ENCODE measurements around the gene CTXN1. TPM values are rescaled to one million over a fixed set of nuclear protein-coding genes. Genes with fewer than 3 reads are reported as not detected.
A peak's percentile ranks its signal among the peaks of the same experiment; 100 is the strongest.

CTXN1 gene
- total and polyA plus RNA-seq, 4 experiments from 2014 or later = not detected

- peaks cover 0 to 5% (median 1%) of the 10 kb centered on the region in 8 donors for H3K9me3 Mint-ChIP-seq
Measured at GRCh38 chr19:7905859-7906258, 20.1 kb downstream of the CTXN1 start.

GRCh38 chr19:7905268-7905667 lies 20.7 kb downstream of the CTXN1 start:
- peaks cover 32% of the 10 kb centered on the region for H3K4me1 ChIP-seq (ENCODE audit: insufficient read depth, low read length)

More at GRCh38 chr19:7905859-7906258, 20.1 kb downstream of the CTXN1 start:
- H3K27ac ChIP-seq (ENCODE audit: low read depth, low read length) = no peak overlapping the region
- H3K27me3 Mint-ChIP-seq = peaks cover 2 to 3% of the 10 kb centered on the region in 2 donors
- peaks cover 12% of the 10 kb centered on the region for H3K36me3 ChIP-seq (ENCODE audit: insufficient read depth, low read length)
- CTCF ChIA-PET (ENCODE audit: partially characterized antibody) = interaction anchor here (0.6 to 1.0 kb wide), 2 partner anchors 12 to 23 kb away, joined by 3 to 4 read pairs; no protein-coding TSS in a partner anchor
- no peak for DNase-seq
- peaks cover 4 to 22% of the 10 kb centered on the region in 2 donors for H3K36me3 Mint-ChIP-seq
- H3K9me3 ChIP-seq (ENCODE audit: control insufficient read depth in 1 of 2, low read length in 2 of 2) = no peaks in the 10 kb centered on the region
- intact Hi-C loops (cut with micrococcal nuclease) = no loop called here
- H3K4me1 Mint-ChIP-seq = peaks cover 15 to 37% (median 26%) of the 10 kb centered on the region in 4 donors
- peak overlapping the region in 6 of 8 donors; percentile 48 to 85 (median 78) for H3K4me3 Mint-ChIP-seq
- H3K27ac Mint-ChIP-seq = peak overlapping the region in 5 of 7 donors; percentile 57 to 97 (median 87)
- POLR2A ChIA-PET (ENCODE audit: partially characterized antibody) = interaction anchor here (1.4 kb wide), 1 partner anchor 14 kb away, joined by 3 read pairs; the partner anchor contains the start of gene SNAPC2
- peaks cover 32% of the 10 kb centered on the region for H3K4me1 ChIP-seq (ENCODE audit: insufficient read depth, low read length)
- no peaks in the 10 kb centered on the region for H3K27me3 ChIP-seq (ENCODE audit: insufficient read depth, low read length)
- no peak overlapping the region for H3K4me3 ChIP-seq (ENCODE audit: low read length in 2 of 2)

GRCh38 chr19:7904074-7905020 lies 21.6 kb downstream of the CTXN1 start:
- Histone ChIP-seq H3K9me3 (ENCODE audit: control insufficient read depth in 1 of 2, low read length in 2 of 2) (no peaks in the 10 kb centered on the region), H3K4me1 (ENCODE audit: insufficient read depth, low read length) (peaks cover 32% of the 10 kb centered on the region), H3K4me3 (ENCODE audit: low read length in 2 of 2) (peak overlapping the region; percentile 61 to 96), H3K27ac (ENCODE audit: low read depth, low read length) (peak overlapping the region; percentile 83), H3K36me3 (ENCODE audit: insufficient read depth, low read length) (peaks cover 5% of the 10 kb centered on the region), H3K27me3 (ENCODE audit: insufficient read depth, low read length) (no peaks in the 10 kb centered on the region)
- Mint-ChIP-seq H3K9me3 (peaks cover 0 to 5% (median 1%) of the 10 kb centered on the region in 8 donors), H3K27me3 (peaks cover 2 to 4% of the 10 kb centered on the region in 2 donors), H3K27ac (peak overlapping the region; percentile 89 to 97 (median 94)), H3K36me3 (peaks cover 0 to 18% of the 10 kb centered on the region in 2 donors), H3K4me3 (peak overlapping the region; percentile 74 to 99 (median 88)), H3K4me1 (peaks cover 15 to 37% (median 26%) of the 10 kb centered on the region in 4 donors)
- peak; percentile 80 to 93 (median 81) for DNase-seq
- CTCF ChIA-PET (ENCODE audit: partially characterized antibody) = interaction anchor here (0.6 to 4.0 kb wide), 11 partner anchors 14 to 262 kb away, joined by 3 to 33 read pairs (median 3); partner anchors contain the start of genes SNAPC2 and TIMM44
- POLR2A ChIA-PET (ENCODE audit: partially characterized antibody) = interaction anchor here (0.6 to 2.5 kb wide), 14 partner anchors 9 to 835 kb away, joined by 3 to 82 read pairs (median 4); partner anchors contain the start of genes ELAVL1, SNAPC2, TGFBR3L and TIMM44
- intact Hi-C loops (cut with micrococcal nuclease) = no loop called here

More at GRCh38 chr19:7905268-7905667, 20.7 kb downstream of the CTXN1 start:
- H3K27ac Mint-ChIP-seq = peak overlapping the region; percentile 89 to 97 (median 94)
- H3K27ac ChIP-seq (ENCODE audit: low read depth, low read length) = peak overlapping the region; percentile 83
- H3K9me3 Mint-ChIP-seq = peaks cover 0 to 5% (median 1%) of the 10 kb centered on the region in 8 donors
- peaks cover 9% of the 10 kb centered on the region for H3K36me3 ChIP-seq (ENCODE audit: insufficient read depth, low read length)
- no peaks in the 10 kb centered on the region for H3K9me3 ChIP-seq (ENCODE audit: control insufficient read depth in 1 of 2, low read length in 2 of 2)
- ChIA-PET POLR2A (ENCODE audit: partially characterized antibody) (interaction anchor here (1.4 kb wide), 1 partner anchor 15 kb away, joined by 3 read pairs; the partner anchor contains the start of gene SNAPC2), CTCF (ENCODE audit: partially characterized antibody) (interaction anchor here (0.6 kb wide), 1 partner anchor 12 kb away, joined by 3 read pairs; no protein-coding TSS in a partner anchor)
- H3K27me3 Mint-ChIP-seq = peaks cover 2 to 3% of the 10 kb centered on the region in 2 donors
- H3K27me3 ChIP-seq (ENCODE audit: insufficient read depth, low read length) = no peaks in the 10 kb centered on the region
- no peak for DNase-seq
- peak overlapping the region in 1 of 2 donors; percentile 61 for H3K4me3 ChIP-seq (ENCODE audit: low read length in 2 of 2)
- peaks cover 15 to 37% (median 26%) of the 10 kb centered on the region in 4 donors for H3K4me1 Mint-ChIP-seq
- H3K36me3 Mint-ChIP-seq = peaks cover 0 to 18% of the 10 kb centered on the region in 2 donors
- intact Hi-C loops (cut with micrococcal nuclease) = no loop called here
- peak overlapping the region; percentile 74 to 90 (median 86) for H3K4me3 Mint-ChIP-seq

- Mint-ChIP-seq H3K27ac (peak within 1 kb of the TSS; percentile 94 to 100 (median 97)), H3K4me1 (peaks cover 15 to 37% (median 26%) of the 10 kb centered on the region in 4 donors), H3K36me3 (peaks cover 0 to 18% of the 10 kb centered on the region in 2 donors), H3K27me3 (peaks cover 2 to 5% of the 10 kb centered on the region in 2 donors), H3K4me3 (peak within 1 kb of the TSS; percentile 88 to 99 (median 90)), H3K9me3 (peaks cover 0 to 5% (median 1%) of the 10 kb centered on the region in 8 donors)
- peak within 1 kb of the TSS; percentile 83 for H3K27ac ChIP-seq (ENCODE audit: low read depth, low read length)
- ChIA-PET POLR2A (ENCODE audit: partially characterized antibody) (interaction anchor here (1.0 to 2.5 kb wide), 13 partner anchors 10 to 834 kb away, joined by 3 to 82 read pairs (median 5); partner anchors contain the start of genes ELAVL1, SNAPC2, TGFBR3L and TIMM44), CTCF (ENCODE audit: partially characterized antibody) (interaction anchor here (0.6 to 4.0 kb wide), 11 partner anchors 15 to 263 kb away, joined by 3 to 33 read pairs (median 3); partner anchors contain the start of genes SNAPC2 and TIMM44)
- intact Hi-C loops (cut with micrococcal nuclease) = loop anchor here (1.0 kb wide), 4 partner anchors 17 to 73 kb away; partner anchors contain the start of genes EVI5L, SNAPC2 and TIMM44
- H3K27me3 ChIP-seq (ENCODE audit: insufficient read depth, low read length) = no peaks in the 10 kb centered on the region
- peaks cover 5% of the 10 kb centered on the region for H3K36me3 ChIP-seq (ENCODE audit: insufficient read depth, low read length)
- H3K4me3 ChIP-seq (ENCODE audit: low read length in 2 of 2) = peak within 1 kb of the TSS; percentile 61 to 96
- DNase-seq = peak; percentile 100
- H3K9me3 ChIP-seq (ENCODE audit: control insufficient read depth in 1 of 2, low read length in 2 of 2) = no peaks in the 10 kb centered on the region
- peaks cover 32% of the 10 kb centered on the region for H3K4me1 ChIP-seq (ENCODE audit: insufficient read depth, low read length)
Measured at GRCh38 chr19:7903244-7904073, 22.5 kb downstream of the CTXN1 start, which contains the start of gene MAP2K7. TSS of gene MAP2K7 (plus strand) at chr19:7903877. CDS start at chr19:7903945, 68 bp downstream.

- Mint-ChIP-seq H3K27ac (peak overlapping the region; percentile 85 to 100 (median 97)), H3K9me3 (peaks cover 0 to 5% (median 1%) of the 10 kb centered on the region in 8 donors), H3K4me1 (peaks cover 15 to 37% (median 26%) of the 10 kb centered on the region in 4 donors), H3K36me3 (peaks cover 0 to 18% of the 10 kb centered on the region in 2 donors), H3K27me3 (peaks cover 2 to 5% of the 10 kb centered on the region in 2 donors), H3K4me3 (peak overlapping the region; percentile 83 to 99 (median 90))
- ChIA-PET CTCF (ENCODE audit: partially characterized antibody) (interaction anchor here (1.1 to 4.0 kb wide), 7 partner anchors 15 to 50 kb away, joined by 3 to 33 read pairs (median 8); partner anchors contain the start of genes SNAPC2 and TIMM44), POLR2A (ENCODE audit: partially characterized antibody) (interaction anchor here (1.0 to 2.5 kb wide), 11 partner anchors 10 to 834 kb away, joined by 3 to 82 read pairs (median 5); partner anchors contain the start of genes ELAVL1, SNAPC2, TGFBR3L and TIMM44)
- H3K4me1 ChIP-seq (ENCODE audit: insufficient read depth, low read length) = peaks cover 32% of the 10 kb centered on the region
- no peaks in the 10 kb centered on the region for H3K9me3 ChIP-seq (ENCODE audit: control insufficient read depth in 1 of 2, low read length in 2 of 2)
- peak overlapping the region; percentile 57 to 96 for H3K4me3 ChIP-seq (ENCODE audit: low read length in 2 of 2)
- H3K36me3 ChIP-seq (ENCODE audit: insufficient read depth, low read length) = peaks cover 5% of the 10 kb centered on the region
- H3K27ac ChIP-seq (ENCODE audit: low read depth, low read length) = peak overlapping the region; percentile 83
- DNase-seq = no peak
- intact Hi-C loops (cut with micrococcal nuclease) = loop anchor here (1.0 kb wide), 4 partner anchors 17 to 73 kb away; partner anchors contain the start of genes EVI5L, SNAPC2 and TIMM44
- no peaks in the 10 kb centered on the region for H3K27me3 ChIP-seq (ENCODE audit: insufficient read depth, low read length)
Measured at GRCh38 chr19:7902796-7903243, 23.1 kb downstream of the CTXN1 start.
